Adrenal gland (tissue), 5 donors: ENCODE data around the gene XIRP2.

Experiments used
- CTCF ChIP-seq, 6 experiments: fragments of 450-650 bp in 4 of 6; fragments of 200-600 bp in 2 of 6; sonication (generic) in 1 of 6; IDR thresholded peaks; 1 replicate in 5 of 6; 2 replicates in 1 of 6; pipeline versions ENCODE4 v1.5.1 to v1.8.0; 2016 to 2021; ENCODE audit warnings: antibody characterized with exemption in 6 of 6, mild to moderate bottlenecking in 2 of 6, moderate library complexity in 1 of 6
- POLR2A ChIP-seq, 2 donors: fragments of 450-650 bp; IDR thresholded peaks; one replicate each; pipeline ENCODE4 v1.6.1; 2017; ENCODE audit warnings: antibody characterized with exemption in 2 of 2, mild to moderate bottlenecking in 2 of 2, moderate library complexity in 1 of 2
- donor health status: DM: no; HTN: no; CAD: no.

DNA sequence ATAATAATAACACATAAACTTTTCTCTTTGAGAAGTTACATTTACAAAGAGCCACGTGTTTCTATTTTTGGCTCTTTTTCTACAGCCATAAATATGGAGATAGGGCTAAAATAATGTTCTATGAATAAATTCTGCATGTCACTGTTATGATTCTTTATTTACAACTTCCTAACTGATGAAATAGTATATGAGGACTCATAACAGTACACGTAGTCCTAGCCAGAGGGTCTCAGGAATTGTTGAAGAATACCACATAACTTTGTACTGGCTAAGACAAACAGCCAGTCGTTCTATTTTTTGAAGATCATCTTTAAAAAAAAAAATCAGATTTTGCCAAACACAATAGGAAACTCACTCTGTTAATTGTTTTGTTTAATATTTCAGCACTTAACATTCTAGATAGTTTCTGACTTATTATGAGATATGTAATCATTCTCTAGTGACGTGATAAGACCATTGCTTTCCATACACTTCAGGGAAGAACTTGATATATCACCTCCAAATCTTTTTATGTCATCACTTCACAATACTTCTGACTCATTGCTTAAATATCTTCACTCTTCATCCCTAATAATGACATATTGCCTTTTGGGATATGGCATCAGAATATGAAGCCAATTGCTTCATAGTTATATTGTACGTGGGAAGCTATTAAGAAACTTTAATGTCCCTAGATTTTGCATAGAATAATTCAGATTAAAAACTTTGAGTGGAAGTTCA, 256.1 kb downstream of the XIRP2 start:
- TF ChIP-seq CTCF (IDR thresholded peaks at IDR 0.05) (no peak), POLR2A (IDR thresholded peaks at IDR 0.05) (no peak)
